Measurements from ENCODE around the gene RAVER2. TPM values are rescaled to one million over a fixed set of nuclear protein-coding genes. Genes with fewer than 3 reads are reported as not detected.
"Not testable (repeated sequence)": the region's sequence is repeated elsewhere in the genome, so short reads cannot be mapped to it uniquely, and the experiment has no call there.

Gene RAVER2
- total RNA-seq, 1 donor = 7.2 TPM

GRCh38 chr1:64809309-64809708, 64.4 kb downstream of the RAVER2 start:
- DNase-seq (ENCODE audit: low read depth) = no peak
- H3K4me3 ChIP-seq (ENCODE audit: low read depth, low read length) = no peak overlapping the region
- no peak for TF ChIP-seq CTCF (IDR thresholded peaks at IDR 0.05; ENCODE audit: insufficient read depth, low read length)

- DNase-seq (ENCODE audit: low read depth) = no peak
- H3K4me3 ChIP-seq (ENCODE audit: low read depth, low read length) = no peak overlapping the region
- TF ChIP-seq CTCF (IDR thresholded peaks at IDR 0.05; ENCODE audit: insufficient read depth, low read length) = no peak
Observed at GRCh38 chr1:64810001-64810400, 65.1 kb downstream of the RAVER2 start.

DNA sequence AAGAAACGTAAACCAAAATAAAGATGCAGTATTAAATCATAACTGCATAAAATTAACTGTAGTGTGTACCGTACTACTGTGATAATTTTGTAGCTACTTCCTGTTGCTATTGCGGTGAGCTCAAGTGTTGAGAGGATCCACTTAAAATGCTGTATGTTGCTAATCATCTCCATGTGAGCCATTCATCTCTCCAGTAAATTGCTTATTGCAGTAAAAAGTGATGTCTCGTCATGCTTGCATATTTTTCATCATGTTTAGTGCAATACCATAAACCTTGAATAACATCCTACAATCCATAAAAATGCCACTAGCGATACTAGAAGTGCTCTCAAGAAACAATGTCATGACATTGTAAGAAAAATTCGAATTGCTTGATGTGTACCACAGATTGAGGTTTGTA, 66.3 kb downstream of the RAVER2 start:
- TF ChIP-seq CTCF (IDR thresholded peaks at IDR 0.05; ENCODE audit: insufficient read depth, low read length) = no peak
- no peak overlapping the region for H3K4me3 ChIP-seq (ENCODE audit: low read depth, low read length)
- DNase-seq (ENCODE audit: low read depth) = no peak

DNA sequence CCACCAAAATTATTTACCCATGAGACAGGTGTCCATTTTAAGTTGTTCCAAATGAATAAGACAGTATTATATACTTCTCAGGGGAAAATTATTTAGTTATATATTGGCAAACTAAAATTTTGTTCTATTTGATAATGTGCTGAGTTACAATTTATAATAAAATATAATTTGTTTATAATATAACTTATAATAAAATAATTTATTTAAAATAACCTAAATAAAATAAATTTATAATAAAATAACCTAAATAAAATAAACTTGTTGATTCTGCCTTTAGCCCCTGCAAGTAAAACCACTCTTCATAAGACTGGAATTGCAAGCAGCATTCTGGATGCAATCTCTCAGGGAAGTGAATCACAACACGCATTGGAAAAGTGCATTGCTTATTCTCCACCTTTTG, 69.6 kb downstream of the RAVER2 start:
- no peak overlapping the region for H3K4me3 ChIP-seq (ENCODE audit: low read depth, low read length)
- no peak for TF ChIP-seq CTCF (IDR thresholded peaks at IDR 0.05; ENCODE audit: insufficient read depth, low read length)
- no peak for DNase-seq (ENCODE audit: low read depth)

- DNase-seq (ENCODE audit: low read depth); H3K4me3 ChIP-seq (ENCODE audit: low read depth, low read length): not testable (repeated sequence)
Observed at GRCh38 chr1:64817364-64817763, 72.5 kb downstream of the RAVER2 start.

- not testable (repeated sequence) for H3K4me3 ChIP-seq (ENCODE audit: low read depth, low read length); DNase-seq (ENCODE audit: low read depth)
Observed at GRCh38 chr1:64820572-64820971, 75.7 kb downstream of the RAVER2 start.

DNA sequence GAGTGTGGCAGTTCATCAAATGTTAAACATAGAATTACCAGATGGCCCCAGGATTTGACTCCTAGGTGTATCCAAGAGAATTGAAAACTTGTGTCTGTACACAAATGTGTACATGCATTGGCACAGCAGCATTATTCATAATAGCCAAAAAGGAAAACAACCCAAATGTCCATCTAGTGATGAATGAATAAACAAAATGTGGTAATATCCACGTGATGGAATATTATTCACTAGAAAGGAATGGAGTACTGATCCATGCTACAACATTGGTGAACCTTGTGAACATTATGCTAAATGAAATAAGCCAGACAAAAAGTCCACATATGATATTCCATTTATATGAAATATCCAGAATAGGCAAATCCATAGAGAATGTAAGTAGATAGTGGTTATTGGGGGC, 77.7 kb downstream of the RAVER2 start:
- TF ChIP-seq CTCF (IDR thresholded peaks at IDR 0.05; ENCODE audit: insufficient read depth, low read length) = no peak

DNA sequence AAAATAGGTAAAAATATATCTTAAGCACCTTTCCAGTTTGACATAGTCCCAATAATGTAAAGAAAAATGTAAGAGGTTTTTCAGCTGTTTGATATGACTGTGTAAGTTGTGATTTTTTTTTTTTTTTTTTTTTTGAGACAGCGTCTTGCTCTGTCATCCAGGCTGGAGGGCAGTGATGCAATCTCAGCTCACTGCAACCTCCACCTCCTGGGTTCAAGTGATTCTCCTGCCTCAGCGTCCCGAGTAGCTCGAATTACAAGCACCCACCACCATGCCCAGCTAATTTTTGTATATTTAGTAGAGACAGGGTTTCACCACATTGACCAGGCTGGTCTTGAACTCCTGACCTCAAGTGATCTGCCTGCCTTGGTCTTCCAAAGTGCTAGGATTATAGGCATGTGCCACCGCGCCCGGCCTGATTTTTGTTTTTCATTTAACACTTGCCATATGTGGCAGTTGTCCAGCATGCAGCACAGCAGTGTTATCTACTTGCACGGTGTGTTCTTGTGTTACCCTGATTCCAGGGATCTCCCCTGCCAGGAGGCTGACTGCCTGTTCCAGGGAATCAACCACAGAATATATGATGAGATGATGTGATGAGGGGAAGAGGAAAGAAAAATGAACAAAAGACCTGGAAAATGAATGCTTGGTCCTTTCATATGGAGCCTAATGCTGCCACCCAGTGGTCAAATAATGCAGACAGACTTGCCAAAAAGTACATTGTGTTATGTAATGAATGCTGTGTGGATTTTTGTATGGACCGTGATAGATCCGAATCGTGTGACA, 79.0 kb downstream of the RAVER2 start:
- TF ChIP-seq CTCF (IDR thresholded peaks at IDR 0.05; ENCODE audit: insufficient read depth, low read length) = peak; percentile 66
- H3K4me3 ChIP-seq (ENCODE audit: low read depth, low read length) = peak overlapping the region; percentile 28
- DNase-seq (ENCODE audit: low read depth) = peak; percentile 88

More for the DNA sequence above, 77.7 kb downstream of the RAVER2 start:
- peak; percentile 31 for DNase-seq (ENCODE audit: low read depth)
- no peak overlapping the region for H3K4me3 ChIP-seq (ENCODE audit: low read depth, low read length)

Data from fibroblast of the aortic adventitia (primary cell).